Activated CD4-positive, alpha-beta T cell treated with anti-CD3 and anti-CD28 coated beads, Interleukin-2, Interleukin-6, amounts not matched to agents 100 ng/mL and 50 ng/mL, durations not matched to agents 16 hours and 8 hours (primary cell): ENCODE data around the gene ANGPTL8.

Experiments used
- DNase-seq: peaks from one replicate; pipeline ENCODE4 v3.0.0-alpha.2; 2020

The ANGPTL8 gene

GRCh38 chr19:11264452-11265176 is 25.2 kb downstream of the ANGPTL8 start:
- DNase-seq, result no peak

GRCh38 chr19:11265177-11265784 is 25.9 kb downstream of the ANGPTL8 start:
- DNase-seq, result no peak

- no peak for DNase-seq
Measured at GRCh38 chr19:11265785-11266236, 26.4 kb downstream of the ANGPTL8 start.

- no peak for DNase-seq
Measured at GRCh38 chr19:11267316-11268085, 28.1 kb downstream of the ANGPTL8 start.

- no peak for DNase-seq
Measured at GRCh38 chr19:11268783-11269267, 29.4 kb downstream of the ANGPTL8 start.

- DNase-seq, result no peak
Measured at GRCh38 chr19:11269408-11269807, 30.0 kb downstream of the ANGPTL8 start.

- DNase-seq, result no peak
Measured at GRCh38 chr19:11273296-11273695, 33.9 kb downstream of the ANGPTL8 start.

- no peak for DNase-seq
Measured at GRCh38 chr19:11273989-11274388, 34.6 kb downstream of the ANGPTL8 start.

- no peak for DNase-seq
Measured at GRCh38 chr19:11274533-11275086, 35.2 kb downstream of the ANGPTL8 start.

GRCh38 chr19:11278670-11279069 is 39.3 kb downstream of the ANGPTL8 start:
- DNase-seq, result no peak

GRCh38 chr19:11279505-11280236 is 40.3 kb downstream of the ANGPTL8 start:
- DNase-seq, result peak; percentile 82

GRCh38 chr19:11281356-11282049 is 42.1 kb downstream of the ANGPTL8 start:
- DNase-seq, result no peak

- DNase-seq, result no peak
Measured at GRCh38 chr19:11284515-11284914, 45.1 kb downstream of the ANGPTL8 start.

- no peak for DNase-seq
Measured at GRCh38 chr19:11286312-11286974, 47.0 kb downstream of the ANGPTL8 start.

GRCh38 chr19:11288349-11288748 is 48.9 kb downstream of the ANGPTL8 start:
- no peak for DNase-seq

GRCh38 chr19:11290256-11290655 is 50.8 kb downstream of the ANGPTL8 start:
- DNase-seq, result no peak

- DNase-seq, result no peak
Measured at GRCh38 chr19:11291415-11291814, 52.0 kb downstream of the ANGPTL8 start.
